ENCODE data around the gene FDX2. TPM values are rescaled to one million over a fixed set of nuclear protein-coding genes. Genes with fewer than 3 reads are reported as not detected.
"Not testable (repeated sequence)": the region's sequence is repeated elsewhere in the genome, so short reads cannot be mapped to it uniquely, and the experiment has no call there.

FDX2 gene
- total RNA-seq, 2 experiments from 2014 or later, result 18.3 to 19.6 TPM

- H3K27ac Mint-ChIP-seq, result peak overlapping the region; percentile 95
- H3K4me3 Mint-ChIP-seq, result peak overlapping the region; percentile 89
- peaks cover 18% of the 10 kb centered on the region for H3K4me1 Mint-ChIP-seq
- DNase-seq, result no peak
- peaks cover 11% of the 10 kb centered on the region for H3K36me3 Mint-ChIP-seq
- H3K27me3 Mint-ChIP-seq, result no peaks in the 10 kb centered on the region
- H3K9me3 Mint-ChIP-seq, result no peaks in the 10 kb centered on the region
Observed at GRCh38 chr19:10338940-10339339, 23.1 kb upstream of the FDX2 start.

- not testable (repeated sequence) for H3K9me3 Mint-ChIP-seq, H3K4me3 Mint-ChIP-seq, DNase-seq, H3K27ac Mint-ChIP-seq, H3K27me3 Mint-ChIP-seq
- H3K4me1 Mint-ChIP-seq, result peaks cover 29% of the 10 kb centered on the region
- H3K36me3 Mint-ChIP-seq, result peaks cover 26% of the 10 kb centered on the region
Observed at GRCh38 chr19:10336725-10337124, 20.9 kb upstream of the FDX2 start.

GRCh38 chr19:10335352-10335985 is 19.7 kb upstream of the FDX2 start:
- Mint-ChIP-seq H3K9me3 (no peaks in the 10 kb centered on the region), H3K4me3 (no peak overlapping the region), H3K36me3 (peaks cover 26% of the 10 kb centered on the region), H3K27me3 (no peaks in the 10 kb centered on the region), H3K27ac (no peak overlapping the region), H3K4me1 (peaks cover 29% of the 10 kb centered on the region)
- no peak for DNase-seq

- Mint-ChIP-seq H3K4me1 (peaks cover 27% of the 10 kb centered on the region), H3K27ac (no peak overlapping the region), H3K27me3 (no peaks in the 10 kb centered on the region), H3K4me3 (peak overlapping the region; percentile 58), H3K36me3 (peaks cover 33% of the 10 kb centered on the region), H3K9me3 (no peaks in the 10 kb centered on the region)
- peak; percentile 65 for DNase-seq
Observed at GRCh38 chr19:10334588-10335351, 19.0 kb upstream of the FDX2 start.

- no peaks in the 10 kb centered on the region for H3K27me3 Mint-ChIP-seq
- DNase-seq, result no peak
- peak overlapping the region; percentile 97 for H3K4me3 Mint-ChIP-seq
- peak overlapping the region; percentile 98 for H3K27ac Mint-ChIP-seq
- H3K4me1 Mint-ChIP-seq, result peaks cover 22% of the 10 kb centered on the region
- H3K9me3 Mint-ChIP-seq, result no peaks in the 10 kb centered on the region
- H3K36me3 Mint-ChIP-seq, result peaks cover 38% of the 10 kb centered on the region
Observed at GRCh38 chr19:10333758-10334587, 18.2 kb upstream of the FDX2 start.

GRCh38 chr19:10332965-10333757 is 17.3 kb upstream of the FDX2 start, which contains the start of gene RAVER1:
Gene RAVER1 (minus strand): TSS chr19:10333529. CDS start chr19:10333507, 22 bp downstream.
- Mint-ChIP-seq H3K4me1 (peaks cover 14% of the 10 kb centered on the region), H3K9me3 (no peaks in the 10 kb centered on the region), H3K4me3 (peak within 1 kb of the TSS; percentile 97), H3K27me3 (no peaks in the 10 kb centered on the region), H3K27ac (peak within 1 kb of the TSS; percentile 98), H3K36me3 (peaks cover 38% of the 10 kb centered on the region)
- DNase-seq, result peak; percentile 98

GRCh38 chr19:10332158-10332964 is 16.5 kb upstream of the FDX2 start:
- no peaks in the 10 kb centered on the region for H3K9me3 Mint-ChIP-seq
- H3K36me3 Mint-ChIP-seq, result peaks cover 41% of the 10 kb centered on the region
- peak overlapping the region; percentile 97 for H3K4me3 Mint-ChIP-seq
- H3K27ac Mint-ChIP-seq, result peak overlapping the region; percentile 98
- DNase-seq, result no peak
- peaks cover 13% of the 10 kb centered on the region for H3K4me1 Mint-ChIP-seq
- no peaks in the 10 kb centered on the region for H3K27me3 Mint-ChIP-seq

- DNase-seq, result no peak
- Mint-ChIP-seq H3K27me3 (no peaks in the 10 kb centered on the region), H3K27ac (no peak overlapping the region), H3K4me3 (no peak overlapping the region), H3K4me1 (peaks cover 13% of the 10 kb centered on the region), H3K36me3 (peaks cover 33% of the 10 kb centered on the region), H3K9me3 (no peaks in the 10 kb centered on the region)
Observed at GRCh38 chr19:10329555-10329954, 13.7 kb upstream of the FDX2 start.

GRCh38 chr19:10328558-10329429 is 13.0 kb upstream of the FDX2 start:
- Mint-ChIP-seq H3K27ac (no peak overlapping the region), H3K27me3 (no peaks in the 10 kb centered on the region), H3K4me1 (peaks cover 9% of the 10 kb centered on the region), H3K36me3 (peaks cover 30% of the 10 kb centered on the region), H3K9me3 (no peaks in the 10 kb centered on the region), H3K4me3 (no peak overlapping the region)
- DNase-seq, result no peak

GRCh38 chr19:10327793-10328192 is 12.0 kb upstream of the FDX2 start:
- H3K27me3 Mint-ChIP-seq, result no peaks in the 10 kb centered on the region
- peaks cover 22% of the 10 kb centered on the region for H3K36me3 Mint-ChIP-seq
- no peaks in the 10 kb centered on the region for H3K9me3 Mint-ChIP-seq
- H3K4me1 Mint-ChIP-seq, result peaks cover 6% of the 10 kb centered on the region
- H3K27ac Mint-ChIP-seq, result no peak overlapping the region
- no peak overlapping the region for H3K4me3 Mint-ChIP-seq
- no peak for DNase-seq

GRCh38 chr19:10325732-10326131 is 9.9 kb upstream of the FDX2 start:
- Mint-ChIP-seq H3K36me3 (peaks cover 15% of the 10 kb centered on the region), H3K27me3 (no peaks in the 10 kb centered on the region), H3K4me3 (no peak overlapping the region), H3K4me1 (no peaks in the 10 kb centered on the region), H3K9me3 (no peaks in the 10 kb centered on the region), H3K27ac (no peak overlapping the region)
- no peak for DNase-seq

- Mint-ChIP-seq H3K9me3 (no peaks in the 10 kb centered on the region), H3K4me1 (no peaks in the 10 kb centered on the region), H3K4me3 (no peak overlapping the region), H3K27me3 (no peaks in the 10 kb centered on the region), H3K36me3 (peaks cover 4% of the 10 kb centered on the region), H3K27ac (peak overlapping the region; percentile 2)
- no peak for DNase-seq
Observed at GRCh38 chr19:10321874-10322835, 6.3 kb upstream of the FDX2 start.
